ENCODE results near the gene AATK.

DNA sequence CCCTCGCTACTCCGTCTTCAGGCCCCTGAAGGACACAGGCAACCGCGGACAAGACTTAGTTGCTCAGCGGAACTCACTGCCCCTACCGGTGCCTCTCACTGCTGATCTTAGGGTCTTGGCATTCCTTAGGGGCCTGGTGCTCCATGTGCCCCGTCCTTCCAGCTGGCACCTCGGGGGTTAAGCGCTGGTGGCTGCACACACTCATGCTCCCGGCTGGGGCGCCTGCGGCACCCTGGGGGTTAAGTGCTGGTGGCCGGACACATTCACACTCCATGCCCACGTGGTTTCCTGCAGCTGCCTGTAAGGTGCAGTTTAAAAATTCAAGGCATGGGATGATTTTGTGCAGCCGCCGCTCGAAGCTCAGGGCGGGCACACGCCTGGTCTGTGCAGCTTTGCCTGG is 86.0 kb downstream of the AATK start:
- TF ChIP-seq NCOA2 (IDR thresholded peaks at IDR 0.05; ENCODE audit: partially characterized antibody in 2 of 2): no peak
- TF ChIP-seq, protein P1, sequence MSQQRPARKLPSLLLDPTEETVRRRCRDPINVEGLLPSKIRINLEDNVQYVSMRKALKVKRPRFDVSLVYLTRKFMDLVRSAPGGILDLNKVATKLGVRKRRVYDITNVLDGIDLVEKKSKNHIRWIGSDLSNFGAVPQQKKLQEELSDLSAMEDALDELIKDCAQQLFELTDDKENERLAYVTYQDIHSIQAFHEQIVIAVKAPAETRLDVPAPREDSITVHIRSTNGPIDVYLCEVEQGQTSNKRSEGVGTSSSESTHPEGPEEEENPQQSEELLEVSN (IDR thresholded peaks at IDR 0.05; ENCODE audit: borderline replicate concordance in 1 of 2, extremely low read depth in 1 of 2, insufficient read depth in 1 of 2, insufficient read length in 1 of 2, low read depth in 1 of 2, low read length in 1 of 2, poor library complexity in 1 of 2, severe bottlenecking in 1 of 2): no peak
- TF ChIP-seq, protein P2, sequence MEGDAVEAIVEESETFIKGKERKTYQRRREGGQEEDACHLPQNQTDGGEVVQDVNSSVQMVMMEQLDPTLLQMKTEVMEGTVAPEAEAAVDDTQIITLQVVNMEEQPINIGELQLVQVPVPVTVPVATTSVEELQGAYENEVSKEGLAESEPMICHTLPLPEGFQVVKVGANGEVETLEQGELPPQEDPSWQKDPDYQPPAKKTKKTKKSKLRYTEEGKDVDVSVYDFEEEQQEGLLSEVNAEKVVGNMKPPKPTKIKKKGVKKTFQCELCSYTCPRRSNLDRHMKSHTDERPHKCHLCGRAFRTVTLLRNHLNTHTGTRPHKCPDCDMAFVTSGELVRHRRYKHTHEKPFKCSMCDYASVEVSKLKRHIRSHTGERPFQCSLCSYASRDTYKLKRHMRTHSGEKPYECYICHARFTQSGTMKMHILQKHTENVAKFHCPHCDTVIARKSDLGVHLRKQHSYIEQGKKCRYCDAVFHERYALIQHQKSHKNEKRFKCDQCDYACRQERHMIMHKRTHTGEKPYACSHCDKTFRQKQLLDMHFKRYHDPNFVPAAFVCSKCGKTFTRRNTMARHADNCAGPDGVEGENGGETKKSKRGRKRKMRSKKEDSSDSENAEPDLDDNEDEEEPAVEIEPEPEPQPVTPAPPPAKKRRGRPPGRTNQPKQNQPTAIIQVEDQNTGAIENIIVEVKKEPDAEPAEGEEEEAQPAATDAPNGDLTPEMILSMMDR (IDR thresholded peaks at IDR 0.05 in 2 of 3, conservative IDR thresholded peaks at IDR 0.05 in 1 of 3; ENCODE audit: insufficient read depth in 2 of 3, low read depth in 1 of 3, low read length in 3 of 3): no peak
- TF ChIP-seq, protein P3, sequence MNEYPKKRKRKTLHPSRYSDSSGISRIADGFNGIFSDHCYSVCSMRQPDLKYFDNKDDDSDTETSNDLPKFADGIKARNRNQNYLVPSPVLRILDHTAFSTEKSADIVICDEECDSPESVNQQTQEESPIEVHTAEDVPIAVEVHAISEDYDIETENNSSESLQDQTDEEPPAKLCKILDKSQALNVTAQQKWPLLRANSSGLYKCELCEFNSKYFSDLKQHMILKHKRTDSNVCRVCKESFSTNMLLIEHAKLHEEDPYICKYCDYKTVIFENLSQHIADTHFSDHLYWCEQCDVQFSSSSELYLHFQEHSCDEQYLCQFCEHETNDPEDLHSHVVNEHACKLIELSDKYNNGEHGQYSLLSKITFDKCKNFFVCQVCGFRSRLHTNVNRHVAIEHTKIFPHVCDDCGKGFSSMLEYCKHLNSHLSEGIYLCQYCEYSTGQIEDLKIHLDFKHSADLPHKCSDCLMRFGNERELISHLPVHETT (CRISPR knock-in tag; conservative IDR thresholded peaks at IDR 0.05 in 1 of 2, IDR thresholded peaks at IDR 0.05 in 1 of 2): no peak
- TF ChIP-seq SRSF9 (IDR thresholded peaks at IDR 0.05; ENCODE audit: borderline replicate concordance, low read depth, low read length): no peak
- TF ChIP-seq ELF4 (CRISPR knock-in tag; IDR thresholded peaks at IDR 0.05): no peak
- no peak for TF ChIP-seq CBX3 (IDR thresholded peaks at IDR 0.05; ENCODE audit: borderline replicate concordance in 1 of 2, low read length in 2 of 2)
- TF ChIP-seq ZNF3 (CRISPR knock-in tag; IDR thresholded peaks at IDR 0.05): no peak
- no peak for TF ChIP-seq MYC (IDR thresholded peaks at IDR 0.05; ENCODE audit: low read depth, low read length)
- TF ChIP-seq MYC (CRISPR knock-in tag; IDR thresholded peaks at IDR 0.05; ENCODE audit: borderline replicate concordance, low read depth): no peak
- no peak for TF ChIP-seq RAD21 (CRISPR knock-in tag; conservative IDR thresholded peaks at IDR 0.05 in 1 of 2, IDR thresholded peaks at IDR 0.05 in 1 of 2)
- TF ChIP-seq KLF10 (CRISPR knock-in tag; IDR thresholded peaks at IDR 0.05): no peak
